GM19351 (cell line): Measurements from ENCODE around the gene UCKL1.
"Not testable (repeated sequence)": the region's sequence is repeated elsewhere in the genome, so short reads cannot be mapped to it uniquely, and the experiment has no call there.

ENCODE experiments used
- ATAC-seq: cut with Tn5 transposase; IDR thresholded peaks from one replicate; pipeline ENCODE4 v1.9.1; 2021; ENCODE audit warnings: mild to moderate bottlenecking, moderate library complexity; ENCODE audit not compliant: unreplicated experiment

Gene UCKL1

GRCh38 chr20:63955827-63956663, at the start of gene UCKL1:
Gene UCKL1 (minus strand): TSS chr20:63956416. CDS start chr20:63956372, 44 bp downstream.
- ATAC-seq, result peak; percentile 67

GRCh38 chr20:64005394-64005793, 49.2 kb upstream of the UCKL1 start:
- no peak for ATAC-seq

GRCh38 chr20:64003960-64004725, 47.9 kb upstream of the UCKL1 start:
- no peak for ATAC-seq

- ATAC-seq, result no peak
Measured at GRCh38 chr20:64001607-64002011, 45.4 kb upstream of the UCKL1 start.

- no peak for ATAC-seq
Measured at GRCh38 chr20:64000906-64001305, 44.7 kb upstream of the UCKL1 start.

- ATAC-seq, result no peak
Measured at GRCh38 chr20:63982937-63983336, 26.7 kb upstream of the UCKL1 start.

- ATAC-seq, result peak; percentile 54
Measured at GRCh38 chr20:63980806-63981728, 24.9 kb upstream of the UCKL1 start, which contains the start of gene PRPF6. Gene PRPF6 (plus strand): TSS chr20:63981132. CDS start chr20:63981246, 114 bp downstream.

GRCh38 chr20:63980317-63980805, 24.1 kb upstream of the UCKL1 start:
- ATAC-seq, result peak; percentile 5

DNA sequence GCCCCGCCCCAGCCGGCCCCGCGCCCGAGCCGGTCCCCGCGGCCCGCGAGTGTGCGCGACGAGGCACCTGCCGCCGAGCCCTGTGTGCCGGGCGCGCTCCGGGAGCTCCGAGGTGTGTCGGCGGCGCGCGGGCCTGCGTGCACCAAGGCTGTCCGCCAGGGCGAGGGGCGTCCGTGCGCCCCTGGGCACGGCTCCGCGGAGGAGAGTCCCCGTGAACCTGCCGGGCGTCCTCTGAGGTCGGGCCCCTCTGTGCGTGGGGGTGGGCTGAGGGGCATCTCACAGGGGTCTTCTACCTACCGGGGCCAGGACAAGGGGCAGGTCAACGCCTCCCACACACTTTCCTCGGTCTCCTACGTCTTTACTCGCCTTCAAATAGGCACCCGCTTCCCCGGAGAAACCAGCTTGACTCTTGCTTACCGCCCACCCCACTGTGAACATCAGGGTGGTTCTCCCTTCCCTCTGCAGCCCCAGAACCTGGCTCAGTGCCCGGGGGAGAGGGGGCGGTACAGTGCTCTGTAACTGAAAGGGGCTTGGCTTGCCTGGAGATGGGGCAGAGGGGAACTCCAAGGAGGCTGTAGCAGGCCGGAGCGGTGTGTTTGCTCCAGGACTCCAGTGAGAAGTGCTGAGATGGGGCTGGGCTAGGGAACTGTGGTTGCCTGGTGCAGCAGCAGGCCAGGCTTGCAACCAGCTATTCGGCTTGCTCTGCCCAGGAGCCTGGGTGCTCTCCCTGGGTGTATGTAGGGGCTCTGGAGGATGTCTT, 23.5 kb upstream of the UCKL1 start, which contains the start of gene SAMD10:
Gene SAMD10 (minus strand): TSS at position 86 of the 760 bp plus-strand sequence. CDS start 175 bp downstream, outside the sequence.
- ATAC-seq, result peak; percentile 40

DNA sequence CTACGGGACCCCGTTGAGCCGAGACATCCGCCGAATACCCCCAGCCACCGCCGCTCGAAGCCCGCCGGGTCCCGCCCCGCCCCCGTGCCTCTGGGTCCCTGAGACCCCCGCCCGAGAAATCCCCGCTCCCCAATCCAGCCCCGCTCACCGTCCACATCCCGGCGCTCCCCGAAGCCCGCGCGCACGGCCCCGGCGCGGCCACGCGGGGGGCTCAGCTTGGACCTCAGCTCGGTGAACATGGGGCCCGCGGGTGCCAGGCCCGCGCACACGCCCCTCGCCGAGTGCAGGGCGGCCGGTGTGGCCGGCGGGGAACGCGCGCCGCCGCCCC, 23.0 kb upstream of the UCKL1 start:
- no peak for ATAC-seq

DNA sequence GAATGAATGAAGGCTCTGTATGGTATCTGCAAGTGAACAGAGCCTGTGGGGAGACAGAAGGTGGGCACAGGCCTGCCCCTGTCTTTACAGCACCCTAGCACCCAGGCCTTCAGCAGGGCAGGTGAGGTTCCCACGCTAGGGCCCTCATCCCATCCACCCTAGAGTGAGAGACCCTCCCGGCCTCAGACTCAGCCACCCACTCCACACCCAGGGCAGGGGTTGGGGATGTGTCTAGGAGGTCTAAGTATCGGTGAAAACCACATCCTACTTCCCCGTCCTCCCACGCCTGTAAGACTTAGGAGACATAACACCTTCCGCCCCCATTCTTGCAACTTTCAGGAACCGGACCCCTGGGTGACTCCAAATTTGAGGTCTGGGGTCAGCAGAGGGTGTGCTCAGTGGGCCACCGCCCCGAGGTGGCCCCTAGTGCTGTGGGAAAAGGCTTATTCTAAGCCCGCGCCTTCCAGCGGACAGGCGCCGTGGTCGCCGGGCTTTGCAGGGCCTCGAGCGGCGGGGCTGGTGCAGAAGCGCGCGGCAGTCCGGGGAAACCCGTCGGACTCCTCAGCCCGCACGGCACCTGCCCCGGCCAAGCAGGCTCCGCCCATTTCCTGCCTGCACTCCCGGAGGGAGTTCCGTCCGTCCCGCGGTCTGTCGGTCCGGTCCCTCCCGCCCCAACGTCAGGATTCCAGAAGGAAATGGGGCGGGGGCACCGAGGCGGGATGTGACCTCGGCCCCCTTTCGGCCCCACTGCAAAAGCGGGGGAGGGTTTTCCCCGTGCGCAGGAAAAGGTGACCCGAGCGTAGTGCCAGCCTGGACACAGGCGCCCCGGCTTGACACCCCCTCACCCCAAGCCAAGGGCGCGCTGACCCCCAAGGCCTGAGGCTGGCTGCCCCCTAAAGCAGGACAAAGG, 22.4 kb upstream of the UCKL1 start:
- ATAC-seq, result peak; percentile 31

- ATAC-seq, result no peak
Measured at GRCh38 chr20:63977739-63978276, 21.6 kb upstream of the UCKL1 start.

DNA sequence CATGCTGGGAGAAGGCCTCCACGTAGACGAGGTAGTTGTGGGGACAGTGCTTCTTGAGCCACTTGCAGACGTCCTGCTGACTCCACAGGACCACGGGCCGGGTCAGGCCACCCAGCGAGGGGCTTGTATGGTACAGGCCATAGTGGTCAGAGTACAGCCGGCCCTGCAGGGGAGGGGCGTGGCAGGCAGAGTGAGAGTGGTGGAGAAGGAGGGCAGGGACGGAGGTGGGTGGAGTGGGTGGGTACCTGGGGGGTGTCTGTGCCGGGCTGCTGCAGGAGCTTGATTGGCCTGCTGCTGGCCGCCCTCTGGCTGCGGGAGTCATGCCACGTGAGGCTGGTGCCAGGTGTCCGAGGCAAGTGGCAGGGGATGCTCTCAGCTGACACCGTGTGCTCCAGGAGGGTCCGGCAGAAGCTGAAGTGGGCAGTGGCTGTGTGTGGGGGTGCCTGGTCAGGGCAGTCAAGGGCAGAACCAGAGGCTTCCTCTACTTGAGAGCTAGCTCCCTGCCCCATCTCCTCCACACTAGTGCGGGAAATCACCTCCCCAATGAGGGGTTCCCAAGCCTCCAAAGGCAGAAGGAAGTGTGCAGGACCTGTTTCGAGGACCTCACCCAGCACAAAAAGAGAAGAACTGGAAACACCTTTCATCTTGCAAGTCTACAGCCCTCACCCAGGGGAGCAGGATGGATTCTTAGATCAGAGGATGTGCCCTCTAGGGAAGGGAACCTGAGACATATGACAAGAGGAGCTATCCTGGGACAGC, 20.9 kb upstream of the UCKL1 start:
- no peak for ATAC-seq

DNA sequence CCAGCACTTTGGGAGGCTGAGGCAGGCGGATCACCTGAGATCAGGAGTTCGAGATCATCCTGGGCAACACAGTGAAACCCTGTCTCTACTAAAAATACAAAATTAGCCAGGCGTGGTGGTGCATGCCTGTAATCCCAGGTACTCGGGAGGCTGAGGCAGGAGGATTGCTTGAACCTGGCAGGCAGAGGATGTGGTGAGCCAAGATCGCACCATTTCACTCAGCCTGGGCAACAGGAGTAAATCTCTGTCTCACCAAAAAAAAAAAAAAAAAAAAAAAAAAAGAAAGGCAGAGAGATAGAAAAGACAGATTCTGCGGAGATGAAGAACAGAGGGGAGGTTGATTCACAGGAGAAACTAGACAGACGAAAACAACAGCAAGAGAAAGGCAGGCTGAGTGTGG, 20.3 kb upstream of the UCKL1 start:
- ATAC-seq, result not testable (repeated sequence)

DNA sequence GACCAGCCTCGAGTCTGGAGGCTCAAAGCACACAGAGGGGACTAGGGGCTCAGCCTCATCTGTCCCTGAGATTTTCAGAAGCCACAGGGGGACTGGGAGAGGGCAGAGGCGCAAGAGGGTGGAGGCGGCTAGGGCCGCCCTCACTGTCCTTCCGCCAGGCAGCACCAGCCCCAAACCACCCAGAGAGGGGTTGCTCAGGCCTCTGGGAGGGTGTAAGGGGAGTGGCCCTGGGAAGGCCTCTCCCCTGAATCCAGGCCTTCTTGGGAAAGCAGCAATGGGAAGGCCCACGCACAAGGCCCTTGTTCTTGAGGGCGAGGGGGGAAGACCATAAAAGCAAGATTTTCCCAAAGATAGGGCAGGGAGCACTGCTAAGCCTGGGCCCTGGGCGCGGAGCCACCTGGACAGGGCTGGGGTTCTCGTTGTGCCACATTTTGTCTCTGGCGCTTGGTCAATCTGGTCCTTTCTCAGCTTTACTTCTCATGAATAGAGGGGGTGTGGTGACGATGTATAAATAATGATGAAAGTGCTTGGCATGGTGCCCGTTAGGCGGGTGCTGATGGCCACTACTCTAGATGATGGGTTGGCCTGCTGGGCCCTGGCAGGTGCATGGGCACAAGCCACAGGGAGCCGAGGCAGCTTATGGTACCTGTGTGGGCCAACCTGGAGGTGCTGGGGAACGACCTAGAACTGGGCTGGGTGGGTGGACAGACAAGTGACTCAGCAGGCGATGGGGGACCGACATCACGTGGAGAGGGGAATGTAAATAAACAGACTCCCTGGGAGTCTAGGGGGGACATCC, 18.4 kb upstream of the UCKL1 start:
- no peak for ATAC-seq

GRCh38 chr20:63973636-63974401, 17.6 kb upstream of the UCKL1 start:
- ATAC-seq, result peak; percentile 36
